Left kidney (tissue), 1 donor: ENCODE results near the gene HES1. TPM values are rescaled to one million over a fixed set of nuclear protein-coding genes. Genes with fewer than 3 reads are reported as not detected.

Experiments used
- polyA plus RNA-seq: library from polyadenylated mRNA; unstranded; fragments of 120-200 nt; gene quantifications from one replicate; pipeline ENCODE4 v1.2.1, GENCODE V29; 2013; ENCODE audit not compliant: insufficient read length

Gene HES1
- polyA plus RNA-seq, 1 donor = 65.2 TPM

Other genes starting within 250 kb of the HES1 start
- gene CPN2, start 215.2 kb downstream of the HES1 start, polyA plus RNA-seq = 0.80 TPM
- gene LRRC15, start 233.6 kb downstream of the HES1 start, polyA plus RNA-seq = not detected